Measurements from ENCODE around the gene CSF3. TPM values are rescaled to one million over a fixed set of nuclear protein-coding genes. Genes with fewer than 3 reads are reported as not detected.

CSF3 gene
- total RNA-seq, 6 experiments from 2014 or later: 0.31 TPM; not detected in 5

- intact Hi-C loops (cut with DNase I): loop anchor here (10.0 kb wide), 4 partner anchors 59 to 179 kb away; partner anchors contain the start of gene RAPGEFL1 (in 1 of the 2)
- Histone ChIP-seq H3K9me3 (no peaks in the 10 kb centered on the region), H3K27ac (no peak overlapping the region), H3K4me3 (no peak overlapping the region), H3K27me3 (no peaks in the 10 kb centered on the region), H3K4me1 (no peaks in the 10 kb centered on the region), H3K36me3 (peaks cover 0 to 8% (median 2%) of the 10 kb centered on the region in 4 donors)
- ATAC-seq: no peak
- TF ChIP-seq CTCF (IDR thresholded peaks at IDR 0.05) (no peak), POLR2A (IDR thresholded peaks at IDR 0.05) (no peak)
- DNase-seq: no peak
- 65% methylated on average over 12 of the region's 26 CpGs for WGBS (ENCODE audit: insufficient coverage, low coverage, low lambda C conversion rate, missing lambda C conversion rate)
These were observed 1.1 kb downstream of the CSF3 start for GRCh38 chr17:40015998-40016985.

GRCh38 chr17:40017422-40018080, 2.3 kb downstream of the CSF3 start:
- 59% methylated on average over 14 of the region's 15 CpGs for WGBS (ENCODE audit: insufficient coverage, low coverage, low lambda C conversion rate, missing lambda C conversion rate)
- peak overlapping the region in 1 of 3 donors; percentile 18 for H3K27ac ChIP-seq
- no peaks in the 10 kb centered on the region for H3K4me1 ChIP-seq

GRCh38 chr17:40018211-40019121, 3.2 kb downstream of the CSF3 start:
- no peak overlapping the region for H3K27ac ChIP-seq
- TF ChIP-seq POLR2A (IDR thresholded peaks at IDR 0.05): no peak
- TF ChIP-seq CTCF (IDR thresholded peaks at IDR 0.05): no peak
- H3K4me1 ChIP-seq: peaks cover 0 to 2% (median 0%) of the 10 kb centered on the region in 4 donors
- ATAC-seq: peak in 2 of 4 donors; percentile 14 to 20
- DNase-seq: peak in 1 of 3 donors; percentile 45
- 51% methylated on average over 5 of the region's 15 CpGs for WGBS (ENCODE audit: insufficient coverage, low coverage, low lambda C conversion rate, missing lambda C conversion rate)
- no peaks in the 10 kb centered on the region for H3K27me3 ChIP-seq
- H3K4me3 ChIP-seq: no peak overlapping the region
- intact Hi-C loops (cut with DNase I): loop anchor here (10.0 kb wide), 4 partner anchors 56 to 176 kb away; partner anchors contain the start of gene RAPGEFL1 (in 1 of the 2)
- H3K36me3 ChIP-seq: peaks cover 0 to 21% (median 8%) of the 10 kb centered on the region in 4 donors
- no peaks in the 10 kb centered on the region for H3K9me3 ChIP-seq

More at GRCh38 chr17:40017422-40018080, 2.3 kb downstream of the CSF3 start:
- peaks cover 0 to 18% (median 8%) of the 10 kb centered on the region in 4 donors for H3K36me3 ChIP-seq
- no peak for TF ChIP-seq POLR2A (IDR thresholded peaks at IDR 0.05)
- TF ChIP-seq CTCF (IDR thresholded peaks at IDR 0.05): no peak
- intact Hi-C loops (cut with DNase I): loop anchor here (10.0 kb wide), 4 partner anchors 57 to 177 kb away; partner anchors contain the start of gene RAPGEFL1 (in 1 of the 2)
- DNase-seq: no peak
- H3K4me3 ChIP-seq: no peak overlapping the region
- no peaks in the 10 kb centered on the region for H3K27me3 ChIP-seq
- no peaks in the 10 kb centered on the region for H3K9me3 ChIP-seq
- ATAC-seq: peak in 2 of 4 donors; percentile 6 to 18
